Measurements from ENCODE around the gene F8.
A peak's percentile ranks its signal among the peaks of the same experiment; 100 is the strongest.
"Not testable (repeated sequence)": the region's sequence is repeated elsewhere in the genome, so short reads cannot be mapped to it uniquely, and the experiment has no call there.

F8 gene

DNA sequence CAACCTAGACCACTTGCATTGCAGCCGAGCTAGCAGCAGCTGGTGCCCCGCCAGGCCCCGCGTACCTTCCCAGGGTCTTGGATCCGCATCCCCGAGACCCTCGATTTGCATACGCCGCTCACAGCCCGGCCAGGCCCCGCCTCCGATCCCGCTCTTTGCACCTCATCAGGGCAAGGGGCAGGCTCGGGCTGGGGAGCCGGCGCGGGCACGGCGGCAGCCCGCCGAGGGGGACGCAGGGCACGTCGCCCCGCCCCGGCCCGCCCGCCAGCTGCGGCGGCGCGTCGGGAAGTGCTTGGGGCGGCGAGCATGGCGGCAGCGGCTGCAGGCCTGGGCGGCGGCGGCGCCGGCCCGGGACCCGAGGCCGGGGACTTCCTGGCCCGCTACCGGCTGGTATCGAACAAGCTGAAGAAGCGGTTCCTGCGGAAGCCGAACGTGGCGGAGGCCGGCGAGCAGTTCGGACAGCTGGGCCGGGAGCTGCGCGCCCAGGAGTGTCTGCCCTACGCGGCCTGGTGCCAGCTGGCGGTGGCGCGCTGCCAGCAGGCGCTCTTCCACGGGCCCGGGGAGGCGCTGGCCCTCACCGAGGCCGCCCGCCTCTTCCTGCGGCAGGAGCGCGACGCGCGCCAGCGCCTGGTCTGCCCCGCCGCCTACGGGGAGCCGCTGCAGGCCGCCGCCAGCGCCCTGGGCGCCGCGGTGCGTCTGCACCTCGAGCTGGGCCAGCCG is 136.3 kb downstream of the F8 start, which contains the start of gene F8A1:
F8A1 (plus strand) TSS at position 287 of the 720 bp plus-strand sequence; CDS start at position 307, 20 bp downstream.
- DNase-seq (ENCODE audit: extremely low read depth in 1 of 2, low read depth in 1 of 2): peak in 1 of 2 donors; percentile 9

DNA sequence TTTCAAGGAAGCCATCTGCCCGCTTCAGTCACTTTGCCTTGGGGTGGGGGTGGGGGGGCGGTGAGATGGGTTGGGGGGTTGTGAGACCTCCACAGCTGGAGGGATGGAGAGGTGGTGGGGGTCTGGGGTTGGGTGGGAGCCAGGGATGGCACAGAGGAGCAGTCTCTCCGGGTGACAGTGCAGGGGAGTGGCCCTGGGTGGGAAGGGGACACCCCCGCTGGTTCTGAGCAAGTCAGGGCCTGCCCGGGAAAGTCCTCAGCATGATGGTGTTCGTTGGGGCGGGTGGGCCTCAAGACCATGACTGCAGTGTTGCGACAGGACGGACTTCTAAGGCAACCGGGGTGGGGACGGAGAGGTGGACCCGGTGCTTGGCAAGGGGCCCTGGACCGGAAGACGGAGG is 137.0 kb downstream of the F8 start:
- not testable (repeated sequence) for DNase-seq (ENCODE audit: extremely low read depth in 1 of 2, low read depth in 1 of 2)

DNA sequence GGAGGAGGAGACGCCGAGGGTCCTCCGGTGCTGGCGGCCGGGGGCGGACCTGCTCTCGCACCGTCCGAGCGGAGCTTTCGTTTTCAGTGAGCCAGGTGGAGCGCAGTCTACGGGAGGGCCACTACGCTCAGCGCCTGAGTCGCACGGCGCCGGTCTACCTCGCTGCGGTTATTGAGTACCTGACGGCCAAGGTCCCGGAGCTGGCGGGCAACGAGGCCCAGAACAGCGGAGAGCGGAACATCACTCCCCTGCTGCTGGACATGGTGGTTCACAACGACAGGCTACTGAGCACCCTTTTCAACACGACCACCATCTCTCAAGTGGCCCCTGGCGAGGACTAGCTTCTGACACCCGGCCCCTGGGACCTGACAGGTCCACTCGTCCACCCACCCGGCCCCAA is 137.5 kb downstream of the F8 start:
- DNase-seq (ENCODE audit: extremely low read depth in 1 of 2, low read depth in 1 of 2): not testable (repeated sequence)

DNA sequence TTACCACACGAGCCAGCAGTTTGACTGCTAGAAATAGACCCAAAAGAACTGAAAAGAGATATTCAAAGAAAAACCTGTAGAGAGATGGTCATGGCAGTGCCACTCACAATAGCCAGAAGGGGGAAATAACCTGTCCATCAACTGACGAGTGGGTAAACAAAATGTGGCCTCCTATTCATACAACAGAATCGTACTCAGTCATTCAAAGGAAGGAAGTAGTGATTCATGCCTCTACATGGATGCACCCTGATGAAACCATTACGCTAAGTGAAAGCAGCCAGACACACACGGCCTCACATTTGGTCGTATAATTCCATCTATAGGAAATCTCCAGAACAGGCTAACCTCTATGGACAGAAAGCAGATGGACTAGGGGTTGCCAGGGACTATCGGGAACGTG is 138.5 kb downstream of the F8 start:
- not testable (repeated sequence) for DNase-seq (ENCODE audit: extremely low read depth in 1 of 2, low read depth in 1 of 2)

DNA sequence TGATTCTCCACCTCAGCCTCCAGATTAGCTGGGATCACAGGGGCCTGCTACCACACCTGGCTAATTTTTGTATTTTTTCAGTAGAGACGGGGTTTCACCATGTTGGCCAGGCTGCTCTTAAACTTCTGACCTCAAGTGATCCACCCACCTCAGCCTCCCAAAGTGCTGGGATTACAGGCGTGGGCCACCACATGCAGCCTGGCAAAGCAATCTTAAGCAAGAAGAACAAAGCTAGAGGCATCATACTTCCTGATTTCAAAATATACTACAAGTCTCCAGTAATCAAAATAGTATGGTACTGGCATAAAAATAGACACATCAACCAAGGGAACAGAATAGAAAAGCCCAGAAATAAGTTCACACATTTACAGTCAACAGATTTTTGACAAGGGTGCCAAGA is 149.2 kb downstream of the F8 start:
- no peak for DNase-seq (ENCODE audit: extremely low read depth in 1 of 2, low read depth in 1 of 2)

DNA sequence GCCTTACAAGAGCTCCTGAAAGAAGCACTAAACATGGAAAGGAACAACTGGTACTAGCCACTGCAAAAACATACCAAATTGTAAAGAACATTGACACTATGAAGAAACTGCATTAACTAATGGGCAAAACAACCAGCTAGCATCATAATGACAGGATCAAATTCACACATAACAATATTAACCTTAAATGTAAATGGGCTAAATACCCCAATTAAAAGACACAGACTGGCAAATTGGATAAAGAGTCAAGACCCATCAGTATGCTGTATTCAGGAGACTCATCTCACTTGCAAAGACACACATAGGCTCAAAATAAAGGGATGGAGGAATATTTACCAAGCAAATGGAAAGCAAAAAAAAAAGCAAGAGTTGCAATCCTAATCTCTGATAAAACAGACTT is 154.0 kb downstream of the F8 start:
- DNase-seq (ENCODE audit: extremely low read depth in 1 of 2, low read depth in 1 of 2): not testable (repeated sequence)

DNA sequence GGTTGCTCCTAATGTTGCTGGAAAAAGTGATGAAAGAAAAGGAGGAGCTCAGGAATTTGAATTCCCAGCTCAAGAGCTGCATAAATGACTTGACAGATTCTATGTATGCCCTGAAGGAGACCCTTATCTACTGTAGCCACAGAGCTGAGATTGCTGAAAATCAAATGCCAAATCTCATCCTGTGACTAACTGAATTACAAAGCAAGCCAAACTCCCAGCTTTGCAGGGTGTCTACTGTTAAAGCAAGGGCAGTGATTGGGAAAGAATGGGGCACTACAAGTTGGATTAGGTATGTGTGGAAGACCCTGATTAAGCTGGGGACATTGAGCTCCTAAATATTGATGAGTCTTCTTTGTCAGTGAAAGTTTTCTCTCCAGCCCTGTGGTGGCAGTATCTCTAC is 167.3 kb downstream of the F8 start:
- DNase-seq (ENCODE audit: extremely low read depth in 1 of 2, low read depth in 1 of 2): no peak

DNA sequence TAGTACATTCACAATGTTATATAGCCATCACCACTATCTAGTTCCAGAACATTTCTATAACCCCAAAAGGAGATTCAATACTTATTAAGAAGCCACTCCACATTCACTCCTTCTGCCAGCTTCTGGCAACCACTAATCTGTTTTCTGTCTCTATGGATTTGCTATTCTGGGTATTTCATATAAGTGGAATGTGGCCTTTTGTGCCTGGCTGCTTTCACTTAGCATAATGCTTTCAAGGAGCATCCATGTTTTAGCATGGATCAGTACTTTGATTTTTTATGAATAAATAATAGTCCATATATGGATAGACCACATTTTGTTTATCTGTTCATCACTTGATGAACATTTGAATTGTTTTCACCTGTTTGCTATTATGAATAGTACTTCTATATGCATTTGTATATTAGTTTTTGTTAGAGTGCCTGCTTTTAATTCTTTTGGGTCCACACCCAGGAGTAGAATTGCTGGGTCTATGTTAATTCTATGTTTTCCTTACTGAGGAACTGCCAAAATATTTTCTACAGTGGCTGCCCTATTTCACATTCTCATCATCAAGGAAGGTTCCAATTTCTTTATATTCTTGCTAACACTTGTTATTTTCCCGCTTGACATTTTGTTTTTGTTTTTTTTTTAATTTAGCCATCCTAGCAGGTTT is 171.4 kb downstream of the F8 start:
- no peak for DNase-seq (ENCODE audit: extremely low read depth in 1 of 2, low read depth in 1 of 2)

DNA sequence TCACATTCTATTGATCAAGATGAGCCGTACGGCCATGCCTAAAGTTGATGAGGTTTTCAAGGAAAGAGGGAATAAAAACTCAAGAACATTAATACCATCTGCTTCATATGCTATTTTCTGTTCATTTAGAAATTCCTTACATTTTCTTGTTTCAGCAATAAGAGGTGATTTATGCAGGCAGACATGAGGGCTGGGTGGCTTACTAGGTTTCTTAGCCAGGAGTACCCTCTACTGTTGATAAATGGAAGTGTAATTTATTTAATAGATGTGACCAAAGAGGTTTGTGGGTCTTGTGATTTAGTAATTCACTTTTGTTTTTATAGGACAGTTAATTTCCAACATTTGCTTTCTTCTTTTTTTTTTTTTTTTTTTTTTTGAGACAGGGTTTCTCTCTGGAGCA is 181.7 kb downstream of the F8 start:
- DNase-seq (ENCODE audit: extremely low read depth in 1 of 2, low read depth in 1 of 2): no peak

DNA sequence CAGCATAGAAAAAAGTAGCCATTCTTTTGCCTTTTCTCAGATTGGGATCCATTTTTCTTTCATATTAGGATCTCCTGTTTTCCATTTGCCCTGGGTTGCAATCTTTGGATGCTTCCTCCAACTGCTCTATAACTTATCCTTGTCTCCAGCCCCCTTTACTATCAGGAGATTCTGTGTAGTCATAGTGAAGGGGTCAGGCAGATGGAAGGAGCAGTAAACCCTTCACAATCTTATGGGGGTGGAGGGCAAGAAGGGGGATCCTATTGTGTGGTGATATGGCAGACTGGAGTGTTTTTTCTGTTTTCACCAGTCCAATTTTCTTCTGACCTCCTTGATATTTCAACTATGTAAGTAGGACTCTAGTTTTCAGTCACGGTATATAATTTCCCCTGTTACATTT is 186.4 kb downstream of the F8 start:
- DNase-seq (ENCODE audit: extremely low read depth in 1 of 2, low read depth in 1 of 2): no peak

DNA sequence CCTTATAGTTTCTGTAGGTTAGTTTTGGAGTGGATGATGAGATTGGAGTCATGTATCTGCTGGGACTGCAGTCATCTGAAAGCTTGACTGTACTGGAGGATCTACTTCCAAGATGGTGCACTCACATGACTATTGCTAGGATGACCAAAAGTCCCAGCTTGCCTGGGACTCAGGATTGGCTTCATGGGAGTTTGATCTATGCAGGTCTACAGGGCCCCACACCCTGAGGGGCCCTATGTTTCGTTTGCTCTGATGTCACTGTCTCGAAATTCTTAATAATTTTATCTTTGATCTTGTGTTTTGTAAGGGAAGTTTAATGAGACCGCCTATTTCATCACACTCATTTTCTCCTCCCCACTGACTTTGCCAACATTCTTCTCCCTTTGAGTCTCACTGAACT is 188.0 kb downstream of the F8 start, which contains the start of gene SMIM9:
SMIM9 (minus strand) TSS at position 101 of the 400 bp plus-strand sequence. CDS start 3,806 bp downstream, outside the sequence.
- no peak for DNase-seq (ENCODE audit: extremely low read depth in 1 of 2, low read depth in 1 of 2)

DNA sequence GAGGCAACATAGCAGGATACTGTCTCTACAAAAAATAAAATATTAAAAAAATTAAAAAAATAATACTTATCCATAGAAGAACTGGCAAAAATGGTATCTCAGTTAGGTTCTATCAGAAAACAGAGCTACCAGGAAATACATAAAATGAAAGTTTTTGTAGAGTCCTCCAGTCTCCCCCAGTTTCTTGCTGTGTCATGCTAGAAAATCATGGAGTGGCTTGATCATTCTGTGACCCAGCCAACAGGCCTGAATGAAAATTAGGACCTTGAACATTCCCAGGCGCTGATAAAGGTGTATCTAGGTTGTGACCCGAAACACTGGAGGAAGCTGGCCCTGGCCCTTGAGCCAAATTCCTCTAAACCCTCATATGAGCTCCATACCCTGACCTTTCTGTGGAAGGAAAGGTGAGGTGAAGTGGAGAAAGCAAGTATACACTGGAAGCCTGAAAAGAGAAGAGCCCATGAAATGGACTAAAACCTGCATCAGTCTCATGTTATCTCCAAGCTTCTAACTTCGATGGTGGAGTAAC is 188.7 kb downstream of the F8 start:
- no peak for DNase-seq (ENCODE audit: extremely low read depth in 1 of 2, low read depth in 1 of 2)

DNA sequence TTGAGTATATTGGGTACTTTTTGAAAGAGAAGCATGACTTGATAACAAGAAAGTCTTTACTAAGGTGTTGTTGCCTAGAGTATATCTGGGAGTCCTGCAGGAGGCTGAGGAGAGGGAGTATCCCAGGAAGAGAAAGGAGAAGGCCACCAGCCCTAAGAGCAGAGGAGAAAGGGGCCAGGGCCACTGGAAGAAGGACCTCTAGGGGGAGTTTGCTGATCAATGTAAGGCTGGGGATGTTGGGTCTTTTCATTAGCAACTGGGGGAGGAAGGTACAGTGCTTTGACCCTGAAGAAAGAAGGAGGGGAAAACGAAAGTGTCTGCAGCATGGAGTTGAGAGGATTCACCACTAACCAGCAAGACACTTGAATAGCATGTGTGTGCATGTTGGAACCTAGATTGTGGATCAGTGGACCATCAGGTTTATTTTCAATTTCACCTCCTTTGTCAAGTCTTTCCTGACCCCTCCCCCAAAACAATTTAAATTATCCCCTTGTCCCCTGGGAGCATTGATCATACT is 192.5 kb downstream of the F8 start:
- DNase-seq (ENCODE audit: extremely low read depth in 1 of 2, low read depth in 1 of 2): no peak

DNA sequence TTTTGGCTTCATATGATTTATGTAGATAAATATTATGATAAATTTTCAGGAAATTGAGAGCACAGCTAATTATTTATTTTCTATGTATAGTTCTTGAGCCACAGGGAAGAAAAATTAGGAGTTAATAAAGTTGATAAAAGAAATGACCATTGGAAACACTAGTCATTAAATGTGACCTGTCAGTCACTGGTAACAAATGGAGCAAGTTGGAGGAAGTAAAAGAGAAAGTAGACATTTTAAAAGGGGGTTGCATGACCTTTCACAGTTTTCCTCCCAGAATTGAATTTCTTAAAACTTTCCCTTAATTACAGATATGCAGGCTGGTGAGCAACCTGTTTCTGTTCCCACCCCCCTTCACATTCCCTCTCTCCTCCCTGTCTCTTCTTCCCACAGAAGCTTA is 193.4 kb downstream of the F8 start:
- no peak for DNase-seq (ENCODE audit: extremely low read depth in 1 of 2, low read depth in 1 of 2)

DNA sequence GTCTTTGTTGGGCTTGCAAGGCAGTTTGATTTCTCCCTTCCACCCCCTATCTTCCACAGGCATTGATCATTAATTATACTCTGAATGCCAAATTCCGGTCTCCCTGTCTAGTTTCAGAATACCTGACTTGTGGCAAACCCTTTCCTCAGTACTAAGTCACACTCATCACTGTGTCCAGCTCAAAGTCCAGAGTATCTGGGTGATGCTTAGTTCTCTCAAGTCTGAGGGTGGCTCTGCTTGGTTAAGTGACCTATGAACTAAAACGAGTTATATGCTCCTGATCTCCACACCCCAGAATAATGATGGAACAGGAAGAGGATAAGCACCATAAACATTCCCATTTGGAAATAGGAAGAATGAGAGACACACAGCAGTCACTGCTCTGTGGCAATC is 194.5 kb downstream of the F8 start:
- DNase-seq (ENCODE audit: extremely low read depth in 1 of 2, low read depth in 1 of 2): no peak

DNA sequence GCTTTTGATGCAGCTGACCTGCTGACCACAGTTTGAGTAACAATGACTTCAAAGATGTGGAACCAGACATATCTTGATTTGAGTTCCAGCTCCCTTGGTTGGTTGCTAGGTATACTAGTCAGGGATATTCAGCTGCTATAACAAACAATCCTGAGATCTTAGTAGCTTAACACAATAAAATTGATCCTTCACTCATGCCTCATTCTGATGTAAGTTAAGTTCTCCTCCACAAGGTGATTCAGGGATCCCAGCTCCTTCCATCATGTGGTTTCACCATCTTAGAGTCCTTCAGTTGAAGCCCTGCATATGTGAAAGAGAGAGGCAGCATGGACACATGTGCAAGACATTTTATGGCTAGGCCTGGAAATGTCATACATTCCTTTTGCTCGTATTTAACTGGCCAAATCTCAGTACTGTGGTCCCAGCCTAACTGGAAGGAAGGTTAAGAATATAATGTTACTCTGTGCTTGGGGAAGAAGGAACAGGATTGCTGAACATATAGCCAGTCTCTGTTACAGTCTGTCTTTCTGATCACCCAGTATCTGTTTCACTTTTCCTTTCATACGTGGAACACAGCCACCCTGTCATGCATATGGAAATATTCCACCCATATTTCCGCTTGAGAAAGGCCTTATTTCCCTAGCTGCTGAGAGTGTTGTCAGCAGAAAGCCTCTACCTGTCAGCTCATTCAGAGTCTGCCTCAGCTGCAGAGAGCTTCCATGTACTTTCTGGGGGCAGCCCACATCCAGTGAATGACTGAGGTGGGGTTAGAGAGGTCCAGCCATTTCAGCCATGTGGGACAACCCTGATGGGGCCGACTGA is 195.1 kb downstream of the F8 start:
- DNase-seq (ENCODE audit: extremely low read depth in 1 of 2, low read depth in 1 of 2): no peak

DNA sequence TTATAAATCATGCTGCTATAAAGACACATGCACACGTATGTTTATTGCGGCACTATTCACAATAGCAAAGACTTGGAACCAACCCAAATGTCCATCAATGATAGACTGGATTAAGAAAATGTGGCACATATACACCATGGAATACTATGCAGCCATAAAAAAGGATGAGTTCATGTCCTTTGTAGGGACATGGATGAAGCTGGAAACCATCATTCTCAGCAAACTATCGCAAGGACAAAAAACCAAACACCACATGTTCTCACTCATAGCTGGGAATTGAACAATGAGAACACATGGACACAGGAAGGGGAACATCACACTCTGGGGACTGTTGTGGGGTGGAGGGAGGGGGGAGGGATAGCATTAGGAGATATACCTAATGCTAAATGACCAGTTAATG is 196.9 kb downstream of the F8 start:
- not testable (repeated sequence) for DNase-seq (ENCODE audit: extremely low read depth in 1 of 2, low read depth in 1 of 2)

DNA sequence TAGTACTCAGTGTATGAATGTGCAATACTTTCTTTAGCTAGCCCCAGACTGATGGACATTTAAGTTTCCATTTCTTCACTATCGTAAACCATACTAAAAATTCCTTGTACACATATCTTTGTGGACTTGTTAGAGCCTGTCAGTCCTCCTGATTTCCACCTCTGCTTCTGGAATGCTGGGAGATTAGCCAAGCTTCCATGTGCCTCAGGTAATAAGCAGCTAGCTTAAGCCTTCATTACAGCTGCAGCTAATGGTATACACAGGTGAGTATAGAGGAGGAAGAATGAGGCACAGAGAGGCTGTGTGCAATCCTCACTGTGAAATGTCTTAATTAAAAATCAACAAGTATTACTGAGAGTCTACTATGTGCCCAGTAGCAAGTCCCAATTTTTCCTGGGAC is 197.9 kb downstream of the F8 start:
- no peak for DNase-seq (ENCODE audit: extremely low read depth in 1 of 2, low read depth in 1 of 2)

DNA sequence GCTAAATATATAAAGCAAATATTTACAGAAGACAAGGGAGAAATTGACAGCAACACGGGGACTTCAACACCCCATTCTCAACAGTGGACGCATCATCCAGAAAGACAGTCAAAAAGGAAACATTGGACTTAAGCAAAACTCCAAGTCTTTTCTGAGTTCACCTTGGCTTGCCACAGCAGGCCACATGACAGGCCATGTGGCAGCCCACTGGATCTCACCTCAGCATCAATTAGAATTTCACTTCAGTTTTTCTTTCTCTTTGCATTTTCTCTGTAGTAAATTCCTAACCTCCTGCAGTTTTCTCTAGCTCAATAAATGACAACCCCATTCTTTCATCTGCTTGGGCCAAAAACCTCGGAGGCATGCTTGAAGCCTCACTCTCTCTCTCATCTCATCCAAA is 200.5 kb downstream of the F8 start:
- DNase-seq (ENCODE audit: extremely low read depth in 1 of 2, low read depth in 1 of 2): no peak

DNA sequence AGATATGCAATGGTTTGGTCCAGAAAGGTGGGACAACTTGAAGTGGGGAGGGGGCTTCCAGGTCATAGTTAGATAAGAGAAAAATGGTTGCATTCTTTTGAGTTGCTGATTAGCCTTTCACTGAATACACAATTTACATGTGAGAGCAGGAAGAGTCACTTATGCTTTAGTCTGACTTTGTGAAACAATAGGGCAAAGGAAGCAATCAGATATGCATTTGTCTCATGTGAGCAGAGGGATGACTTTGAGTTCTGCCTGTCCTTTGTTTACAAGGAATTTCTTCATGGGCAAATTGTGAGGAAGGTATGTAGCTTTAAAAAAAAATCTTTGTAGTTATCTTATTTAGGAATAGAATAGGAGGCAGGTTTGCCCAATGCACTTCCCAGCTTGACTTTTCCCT is 201.0 kb downstream of the F8 start:
- no peak for DNase-seq (ENCODE audit: extremely low read depth in 1 of 2, low read depth in 1 of 2)

DNA sequence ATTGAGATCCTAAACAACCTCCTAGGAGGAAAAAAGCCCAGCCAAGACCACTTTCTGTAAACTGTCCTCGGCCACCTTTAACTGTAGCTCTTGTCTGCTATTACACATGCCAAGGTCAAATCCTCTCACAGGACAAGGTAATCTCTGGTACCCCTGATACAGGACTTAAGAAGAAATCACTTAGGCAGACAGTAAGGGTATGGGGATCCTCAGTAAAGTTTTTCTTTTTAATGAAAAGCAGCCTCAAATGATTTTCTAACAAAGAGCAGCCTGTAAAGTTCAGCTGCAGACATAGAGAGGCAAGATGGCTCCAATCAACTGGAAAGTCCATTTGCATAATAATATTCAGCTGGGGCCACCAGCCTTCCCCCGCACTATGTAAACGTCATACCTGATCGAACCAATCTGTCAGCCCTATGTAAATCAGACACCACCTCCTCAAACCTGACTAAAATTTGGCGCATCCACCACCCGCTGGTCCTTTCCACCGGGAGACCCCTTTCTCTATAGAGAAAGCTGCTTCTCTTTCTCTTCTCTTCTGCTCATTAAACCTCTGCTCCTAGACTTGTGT is 202.7 kb downstream of the F8 start:
- no peak for DNase-seq (ENCODE audit: extremely low read depth in 1 of 2, low read depth in 1 of 2)
